ENCODE data around the gene DAPK1. TPM values are rescaled to one million over a fixed set of nuclear protein-coding genes. Genes with fewer than 3 reads are reported as not detected.
A peak's percentile ranks its signal among the peaks of the same experiment; 100 is the strongest.

DAPK1 gene
- total and polyA plus RNA-seq, 8 donors: 9.0 to 88.7 (median 50.7) TPM

DNA sequence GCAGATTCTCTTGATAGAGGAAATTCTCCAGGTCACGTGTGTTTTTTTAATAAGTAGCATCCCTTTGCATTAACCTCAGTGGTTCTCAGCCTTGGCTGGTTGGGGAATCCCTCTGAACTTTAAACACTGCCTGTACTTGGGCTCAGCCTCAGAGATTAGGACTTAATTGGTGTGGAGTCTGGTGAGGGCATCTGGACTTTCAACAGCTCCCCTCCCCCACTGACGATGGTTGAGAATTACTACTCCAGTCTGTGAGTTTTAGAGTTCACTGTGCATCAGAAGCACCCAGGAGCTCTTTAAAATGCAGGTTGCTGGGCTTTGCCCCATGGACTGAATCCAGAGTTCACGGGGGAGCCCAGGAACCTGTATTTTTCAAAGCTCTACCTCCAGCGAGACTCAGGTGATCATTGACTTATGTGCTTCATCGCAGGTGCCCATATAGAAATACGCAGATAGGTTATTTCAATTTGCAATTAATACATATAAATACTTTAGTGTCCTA lies 71.4 kb downstream of the DAPK1 start:
- Histone ChIP-seq H3K4me3 (no peak overlapping the region), H3K36me3 (no peaks in the 10 kb centered on the region), H3K27ac (peak overlapping the region; percentile 53 to 84 (median 78)), H3K27me3 (no peaks in the 10 kb centered on the region), H3K4me1 (peaks cover 40 to 100% (median 84%) of the 10 kb centered on the region in 4 donors), H3K9me3 (no peaks in the 10 kb centered on the region)
- TF ChIP-seq EP300 (IDR thresholded peaks at IDR 0.05) (no peak), CTCF (IDR thresholded peaks at IDR 0.05) (no peak)
- DNase-seq: peak in 1 of 2 donors; percentile 69
- intact Hi-C loops (cut with DNase I; ENCODE audit: low total_unique reads): no loop called here
- WGBS, 5 donors: 36 to 58% (median 47%) methylated on average over 6 of the region's 6 CpGs

DNA sequence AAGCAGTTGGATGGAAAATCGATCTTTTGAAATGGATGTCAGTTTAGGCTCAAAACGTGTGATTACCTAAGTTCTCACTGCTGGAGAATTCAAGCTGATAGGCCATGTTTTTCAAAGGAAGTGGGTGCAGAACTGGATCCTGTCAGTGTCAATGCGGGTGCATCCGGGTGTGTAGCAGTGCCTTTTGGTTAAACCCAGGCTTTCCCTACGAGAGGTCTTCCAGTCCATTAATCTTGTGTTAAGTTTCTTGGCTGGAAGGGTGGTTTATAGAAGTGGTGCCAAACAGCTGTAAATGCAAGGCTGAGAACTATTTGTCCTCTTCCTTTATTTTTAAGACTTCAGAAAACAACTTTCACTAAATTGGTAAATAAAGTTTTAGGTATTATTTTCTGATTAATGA lies 71.9 kb downstream of the DAPK1 start:
- no peaks in the 10 kb centered on the region for H3K9me3 ChIP-seq
- no peaks in the 10 kb centered on the region for H3K27me3 ChIP-seq
- no peak overlapping the region for H3K4me3 ChIP-seq
- 3 to 12% (median 5%) methylated on average over 5 of the region's 5 CpGs for WGBS, 5 donors
- peak in 1 of 2 donors; percentile 77 for DNase-seq
- H3K36me3 ChIP-seq: no peaks in the 10 kb centered on the region
- peak in 2 of 3 donors; percentile 19 to 57 for TF ChIP-seq POLR2AphosphoS5 (IDR thresholded peaks at IDR 0.05)
- no peak for TF ChIP-seq POLR2A (IDR thresholded peaks at IDR 0.05)
- intact Hi-C loops (cut with DNase I; ENCODE audit: low total_unique reads): no loop called here
- H3K27ac ChIP-seq: peak overlapping the region; percentile 77 to 84 (median 82)
- H3K4me1 ChIP-seq: peaks cover 40 to 99% (median 85%) of the 10 kb centered on the region in 4 donors

DNA sequence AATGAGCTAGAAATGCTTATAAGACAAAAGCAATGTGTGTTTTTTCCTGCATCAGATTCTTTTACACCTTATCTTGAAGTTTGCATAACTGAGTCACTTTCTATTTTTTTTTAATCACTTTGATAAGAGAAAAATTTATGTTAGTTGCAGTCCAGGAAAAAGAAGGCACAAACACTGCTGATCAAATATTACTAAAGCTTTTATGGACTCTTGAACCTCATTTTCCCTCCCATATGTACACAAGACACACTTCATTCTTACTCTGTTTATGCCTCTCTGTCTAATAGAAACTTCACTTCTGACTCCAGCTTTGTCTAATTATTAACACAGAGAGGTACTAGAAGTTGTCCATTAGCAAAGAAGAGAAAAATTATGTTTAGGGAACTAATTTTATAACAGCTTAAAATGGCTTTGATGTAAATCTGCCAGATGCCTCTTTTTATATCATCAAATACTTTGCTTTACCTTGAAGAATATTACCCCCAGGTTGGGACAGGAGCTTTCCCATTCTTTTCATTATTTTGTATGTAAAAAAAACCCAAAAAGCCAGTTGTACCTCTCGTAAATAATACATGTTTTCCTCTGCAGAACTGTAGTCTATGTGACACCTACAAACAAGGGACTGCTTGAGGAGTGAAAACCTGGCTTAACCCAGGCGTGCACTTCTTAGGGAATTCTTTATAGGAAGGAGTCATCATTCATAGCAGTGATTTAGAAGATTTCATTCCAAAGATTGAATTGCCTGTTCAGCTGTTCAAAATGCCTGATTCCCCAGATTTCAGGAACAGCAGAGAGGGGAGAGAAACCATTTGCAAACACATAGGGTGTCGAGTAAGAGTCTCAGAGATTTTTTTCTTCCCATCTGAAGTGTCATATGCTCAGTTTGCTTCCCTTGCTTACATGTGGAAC lies 72.6 kb downstream of the DAPK1 start:
- DNase-seq: peak in 1 of 2 donors; percentile 81
- H3K4me1 ChIP-seq: peaks cover 38 to 94% (median 81%) of the 10 kb centered on the region in 4 donors
- 28 to 40% (median 33%) methylated on average over 3 of the region's 3 CpGs for whole genome bisulfite sequencing, 5 donors

GRCh38 chr9:87572719-87573118 lies 75.1 kb downstream of the DAPK1 start:
- Histone ChIP-seq H3K27me3 (no peaks in the 10 kb centered on the region), H3K36me3 (no peaks in the 10 kb centered on the region), H3K9me3 (no peaks in the 10 kb centered on the region), H3K4me3 (no peak overlapping the region), H3K27ac (peak overlapping the region in 4 of 5 donors; percentile 58 to 84 (median 74)), H3K4me1 (peaks cover 31 to 93% (median 67%) of the 10 kb centered on the region in 4 donors)
- no peak for DNase-seq
- intact Hi-C loops (cut with DNase I; ENCODE audit: low total_unique reads): no loop called here
- WGBS, 5 donors: 89 to 93% (median 92%) methylated on average over 6 of the region's 6 CpGs
- TF ChIP-seq POLR2AphosphoS5 (IDR thresholded peaks at IDR 0.05): no peak
- TF ChIP-seq EP300 (IDR thresholded peaks at IDR 0.05): no peak
- TF ChIP-seq POLR2A (IDR thresholded peaks at IDR 0.05): no peak
- TF ChIP-seq CTCF (IDR thresholded peaks at IDR 0.05): no peak

More for the DNA sequence above, 72.6 kb downstream of the DAPK1 start:
- intact Hi-C loops (cut with DNase I; ENCODE audit: low total_unique reads): no loop called here
- no peaks in the 10 kb centered on the region for H3K36me3 ChIP-seq
- H3K4me3 ChIP-seq: no peak overlapping the region
- H3K9me3 ChIP-seq: no peaks in the 10 kb centered on the region
- no peaks in the 10 kb centered on the region for H3K27me3 ChIP-seq
- H3K27ac ChIP-seq: peak overlapping the region; percentile 66 to 84 (median 78)
- TF ChIP-seq EP300 (IDR thresholded peaks at IDR 0.05) (no peak), CTCF (IDR thresholded peaks at IDR 0.05) (no peak), POLR2AphosphoS5 (IDR thresholded peaks at IDR 0.05) (peak in 2 of 3 donors; percentile 25 to 34), POLR2A (IDR thresholded peaks at IDR 0.05) (no peak)

Measured in stomach (tissue), 9 donors.